Progenitor cell of endocrine pancreas (in vitro differentiated cells): Measurements from ENCODE around the gene PLCB4. TPM values are rescaled to one million over a fixed set of nuclear protein-coding genes. Genes with fewer than 3 reads are reported as not detected.

Experiments used
- DNase-seq: peaks from one replicate; pipeline ENCODE4 v3.0.0; 2021; ENCODE audit warnings: low spot score; ENCODE audit not compliant: unreplicated experiment
- H3K27ac Mint-ChIP-seq: 2 replicates; pipeline ENCODE4 v1.8.0; 2021; ENCODE audit warnings: mild to moderate bottlenecking, moderate library complexity, mixed read lengths
- H3K27me3 Mint-ChIP-seq: 2 replicates; pipeline ENCODE4 v1.8.0; 2021; ENCODE audit warnings: mixed read lengths
- H3K36me3 Mint-ChIP-seq: 2 replicates; pipeline ENCODE4 v1.8.0; 2022; ENCODE audit warnings: mixed read lengths; ENCODE audit not compliant: insufficient read depth
- H3K4me1 Mint-ChIP-seq: 2 replicates; pipeline ENCODE4 v1.8.0; 2021; ENCODE audit warnings: low read depth, mixed read lengths
- H3K4me3 Mint-ChIP-seq: 2 replicates; pipeline ENCODE4 v1.8.0; 2021; ENCODE audit warnings: low read depth, mild to moderate bottlenecking, moderate library complexity, mixed read lengths
- H3K9me3 Mint-ChIP-seq: 2 replicates; pipeline ENCODE4 v1.8.0; 2021; ENCODE audit warnings: low read depth, mixed read lengths
- total RNA-seq: library from RNA; stranded (reverse); gene quantifications from 2 replicates; pipeline ENCODE4 v1.2.1, GENCODE V29; 2021
- TF ChIP-seq, protein P1 (sequence below): fragments of 200-600 bp; sonication (generic); IDR thresholded peaks from one replicate; pipeline ENCODE4 v1.5.0; 2021; ENCODE audit warnings: antibody characterized with exemption, mild to moderate bottlenecking; ENCODE audit not compliant: unreplicated experiment

Gene PLCB4
- total RNA-seq, 1 donor from 2014 or later, result 17.2 TPM

DNA sequence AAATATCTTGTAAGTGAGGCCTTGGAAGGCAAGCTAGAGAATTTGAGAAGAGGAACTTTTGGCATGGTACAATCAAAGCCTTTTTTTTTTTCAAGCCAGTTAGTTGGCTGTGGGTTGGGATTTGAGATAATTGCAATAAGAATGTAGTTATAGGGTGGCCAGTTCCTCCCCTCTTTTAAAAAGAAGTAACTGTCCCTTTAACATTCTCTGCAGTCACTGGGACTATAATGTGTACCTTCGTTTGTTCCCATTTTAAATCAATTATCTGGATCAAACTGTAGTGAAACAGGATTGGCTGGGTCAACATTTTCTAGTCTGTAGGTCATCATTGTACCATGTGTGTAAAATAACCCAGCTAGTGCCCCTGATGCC, 233.2 kb downstream of the PLCB4 start:
- H3K4me3 Mint-ChIP-seq, result no peak overlapping the region
- no peaks in the 10 kb centered on the region for H3K27me3 Mint-ChIP-seq
- peaks cover 4% of the 10 kb centered on the region for H3K4me1 Mint-ChIP-seq
- H3K9me3 Mint-ChIP-seq, result no peaks in the 10 kb centered on the region
- TF ChIP-seq, protein P1, sequence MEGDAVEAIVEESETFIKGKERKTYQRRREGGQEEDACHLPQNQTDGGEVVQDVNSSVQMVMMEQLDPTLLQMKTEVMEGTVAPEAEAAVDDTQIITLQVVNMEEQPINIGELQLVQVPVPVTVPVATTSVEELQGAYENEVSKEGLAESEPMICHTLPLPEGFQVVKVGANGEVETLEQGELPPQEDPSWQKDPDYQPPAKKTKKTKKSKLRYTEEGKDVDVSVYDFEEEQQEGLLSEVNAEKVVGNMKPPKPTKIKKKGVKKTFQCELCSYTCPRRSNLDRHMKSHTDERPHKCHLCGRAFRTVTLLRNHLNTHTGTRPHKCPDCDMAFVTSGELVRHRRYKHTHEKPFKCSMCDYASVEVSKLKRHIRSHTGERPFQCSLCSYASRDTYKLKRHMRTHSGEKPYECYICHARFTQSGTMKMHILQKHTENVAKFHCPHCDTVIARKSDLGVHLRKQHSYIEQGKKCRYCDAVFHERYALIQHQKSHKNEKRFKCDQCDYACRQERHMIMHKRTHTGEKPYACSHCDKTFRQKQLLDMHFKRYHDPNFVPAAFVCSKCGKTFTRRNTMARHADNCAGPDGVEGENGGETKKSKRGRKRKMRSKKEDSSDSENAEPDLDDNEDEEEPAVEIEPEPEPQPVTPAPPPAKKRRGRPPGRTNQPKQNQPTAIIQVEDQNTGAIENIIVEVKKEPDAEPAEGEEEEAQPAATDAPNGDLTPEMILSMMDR, result no peak
- no peak for DNase-seq
- H3K27ac Mint-ChIP-seq, result no peak overlapping the region
- H3K36me3 Mint-ChIP-seq, result no peaks in the 10 kb centered on the region

DNA sequence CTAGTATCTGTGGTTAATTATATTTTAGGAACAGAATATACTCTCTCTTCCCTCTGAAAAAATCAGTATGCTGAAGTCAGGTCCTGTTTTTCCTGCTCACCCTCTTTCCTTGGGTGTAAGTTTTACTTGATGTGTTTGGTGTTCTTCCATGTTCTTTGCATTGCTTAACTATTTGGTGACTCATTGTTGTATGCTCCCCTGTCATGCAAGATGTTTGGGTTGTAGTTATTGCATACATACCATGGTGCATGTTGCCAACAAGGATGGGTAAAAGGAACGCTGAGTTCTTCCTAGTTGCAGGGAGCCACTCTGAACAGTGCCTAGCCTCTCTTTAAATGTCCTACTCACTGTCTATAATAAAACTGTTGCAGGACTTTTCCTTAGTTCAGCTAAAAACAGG, 237.6 kb downstream of the PLCB4 start:
- Mint-ChIP-seq H3K9me3 (no peaks in the 10 kb centered on the region), H3K4me1 (peaks cover 4% of the 10 kb centered on the region), H3K27ac (no peak overlapping the region), H3K4me3 (no peak overlapping the region), H3K36me3 (no peaks in the 10 kb centered on the region), H3K27me3 (no peaks in the 10 kb centered on the region)
- TF ChIP-seq, protein P1, result no peak
- DNase-seq, result no peak

DNA sequence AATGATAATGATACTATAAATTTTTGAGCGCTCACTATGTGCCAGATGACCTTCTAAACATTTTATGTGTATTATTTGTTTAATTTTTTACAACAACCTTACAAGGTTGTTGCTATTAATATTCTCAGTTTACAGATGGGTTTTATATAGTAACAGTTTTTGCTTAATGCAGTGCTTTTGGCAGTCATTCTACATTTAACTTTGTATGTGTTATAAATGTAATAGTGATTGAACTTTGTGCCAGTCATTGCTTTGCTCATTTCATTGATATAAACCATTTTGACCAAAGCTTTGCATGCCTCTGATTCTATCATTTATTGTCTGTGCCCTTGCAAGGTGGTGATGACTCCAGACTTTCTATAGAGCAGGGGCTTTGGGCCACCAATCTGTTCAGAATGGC, 239.2 kb downstream of the PLCB4 start:
- H3K9me3 Mint-ChIP-seq, result no peaks in the 10 kb centered on the region
- TF ChIP-seq, protein P1, result no peak
- H3K4me3 Mint-ChIP-seq, result no peak overlapping the region
- H3K4me1 Mint-ChIP-seq, result no peaks in the 10 kb centered on the region
- no peak overlapping the region for H3K27ac Mint-ChIP-seq
- H3K27me3 Mint-ChIP-seq, result no peaks in the 10 kb centered on the region
- no peaks in the 10 kb centered on the region for H3K36me3 Mint-ChIP-seq
- no peak for DNase-seq

DNA sequence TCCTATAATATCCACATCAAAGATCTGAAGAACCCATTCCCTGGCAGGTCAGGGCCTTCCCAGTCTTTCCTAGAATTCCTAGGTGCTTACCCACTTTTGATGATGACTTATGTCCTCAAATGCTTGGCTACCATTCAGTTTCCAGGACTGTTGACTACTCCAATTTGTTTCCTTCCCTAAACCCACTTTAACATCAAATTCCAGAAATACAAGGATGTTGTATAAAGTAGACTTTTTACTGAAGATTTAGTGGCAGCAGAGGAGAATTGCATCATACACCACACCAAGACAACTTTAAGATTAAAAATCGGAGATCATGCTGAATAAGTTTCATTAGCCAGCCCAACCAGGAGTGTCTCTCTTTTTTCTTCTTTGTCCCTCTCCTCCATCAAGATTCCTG, 242.2 kb downstream of the PLCB4 start:
- Mint-ChIP-seq H3K27ac (no peak overlapping the region), H3K4me3 (no peak overlapping the region), H3K36me3 (peaks cover 1% of the 10 kb centered on the region), H3K4me1 (no peaks in the 10 kb centered on the region), H3K9me3 (peaks cover 7% of the 10 kb centered on the region), H3K27me3 (no peaks in the 10 kb centered on the region)
- TF ChIP-seq, protein P1, result no peak
- no peak for DNase-seq

DNA sequence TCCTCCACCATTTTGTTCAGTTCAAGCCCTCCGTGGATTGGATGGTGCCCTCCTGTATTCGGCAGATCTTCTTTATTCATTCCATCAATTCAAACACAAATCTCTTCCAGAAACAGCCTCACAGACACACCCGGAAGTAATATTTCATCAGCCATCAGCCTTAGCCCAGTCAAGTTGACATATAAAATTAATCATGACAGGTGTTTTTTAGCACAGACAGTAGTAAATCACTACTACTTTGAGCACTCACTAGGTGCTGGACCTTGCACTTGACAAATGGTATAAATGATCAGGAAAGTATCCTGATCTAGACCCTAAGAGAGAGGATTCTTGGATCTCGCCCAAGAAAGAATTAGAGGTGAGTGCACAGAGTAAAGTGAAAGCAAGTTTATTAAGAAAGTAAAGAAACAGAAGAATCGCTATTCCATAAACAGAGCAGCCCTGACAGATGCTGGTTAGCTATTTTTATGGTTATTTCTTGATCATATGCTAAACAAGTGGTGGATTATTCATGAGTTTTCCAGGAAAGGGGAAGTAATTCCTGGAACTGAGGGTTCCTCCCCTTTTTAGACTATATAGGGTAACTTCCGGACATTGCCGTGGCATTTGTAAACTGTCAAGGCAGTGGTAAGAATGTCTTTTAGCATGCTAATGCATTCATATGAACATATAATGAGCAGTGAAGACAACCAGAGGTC, 250.9 kb downstream of the PLCB4 start:
- H3K4me3 Mint-ChIP-seq, result no peak overlapping the region
- no peaks in the 10 kb centered on the region for H3K27me3 Mint-ChIP-seq
- no peaks in the 10 kb centered on the region for H3K36me3 Mint-ChIP-seq
- peaks cover 2% of the 10 kb centered on the region for H3K4me1 Mint-ChIP-seq
- H3K27ac Mint-ChIP-seq, result no peak overlapping the region
- DNase-seq, result no peak
- H3K9me3 Mint-ChIP-seq, result no peaks in the 10 kb centered on the region
- TF ChIP-seq, protein P1, result no peak
